Caco-2 (cell line): ENCODE results near the gene PLP2. TPM values are rescaled to one million over a fixed set of nuclear protein-coding genes. Genes with fewer than 3 reads are reported as not detected.
"Not testable (repeated sequence)": the region's sequence is repeated elsewhere in the genome, so short reads cannot be mapped to it uniquely, and the experiment has no call there.

Experiments used
- BruUV-seq: library from RNA; stranded (reverse); fragments of 400-500 nt; replicated peaks from 2 replicates; lab custom pipeline; 2021; lab: Mats Ljungman, UMichigan
- CTCF ChIA-PET: fragments of 300-600 bp; sonication (Branson Sonifier 250); formaldehyde crosslinking; loops from one replicate; lab custom pipeline; 2022; ENCODE audit warnings: antibody characterized with exemption; lab: Charles Lee
- POLR2A ChIA-PET: fragments of 300-600 bp; sonication (Branson Sonifier 250); formaldehyde crosslinking; loops from one replicate; lab custom pipeline; 2022; ENCODE audit warnings: antibody characterized with exemption; lab: Charles Lee
- DNase-seq, 2 experiments: peaks; one replicate each; pipeline versions ENCODE4 v3.0.0 to v3.0.0-alpha.2; 2020 to 2022
- H3K27me3 ChIP-seq: replicated peaks from 2 replicates; pipeline ENCODE4 v1.6.0; 2011; ENCODE audit warnings: low read length; ENCODE audit not compliant: control insufficient read depth, insufficient read depth
- H3K36me3 ChIP-seq: 2 replicates; pipeline ENCODE4 v1.5.1; 2011; ENCODE audit warnings: low read length; ENCODE audit not compliant: control insufficient read depth, insufficient read depth
- H3K4me1 ChIP-seq: fragments of 250-450 bp; sonication (Bioruptor Pico); 2 replicates; pipeline ENCODE4 v1.5.1; 2020; ENCODE audit warnings: mild to moderate bottlenecking
- H3K4me3 ChIP-seq: 2 replicates; pipeline ENCODE4 v1.5.1; 2011; ENCODE audit warnings: low read depth, mild to moderate bottlenecking, control low read depth, low read length
- H3K9me3 ChIP-seq: fragments of 250-450 bp; sonication (Bioruptor Pico); 2 replicates; pipeline ENCODE4 v1.5.1; 2020; ENCODE audit warnings: mild to moderate bottlenecking, moderate library complexity
- H3K27ac Mint-ChIP-seq: one replicate; pipeline ENCODE4 v1.8.0; 2022; ENCODE audit warnings: mixed read lengths; ENCODE audit not compliant: unreplicated experiment
- H3K27me3 Mint-ChIP-seq: one replicate; pipeline ENCODE4 v1.8.0; 2022; ENCODE audit warnings: mixed read lengths; ENCODE audit not compliant: insufficient read depth, unreplicated experiment
- H3K36me3 Mint-ChIP-seq: one replicate; pipeline ENCODE4 v1.8.0; 2022; ENCODE audit warnings: mild to moderate bottlenecking, mixed read lengths; ENCODE audit not compliant: insufficient read depth, unreplicated experiment
- H3K4me1 Mint-ChIP-seq: one replicate; pipeline ENCODE4 v1.8.0; 2022; ENCODE audit warnings: low read depth, mixed read lengths; ENCODE audit not compliant: unreplicated experiment
- H3K4me3 Mint-ChIP-seq: one replicate; pipeline ENCODE4 v1.8.0; 2022; ENCODE audit warnings: mild to moderate bottlenecking, moderate library complexity, mixed read lengths; ENCODE audit not compliant: unreplicated experiment
- H3K9me3 Mint-ChIP-seq: one replicate; pipeline ENCODE4 v1.8.0; 2022; ENCODE audit warnings: mixed read lengths; ENCODE audit not compliant: unreplicated experiment
- CTCF ChIP-seq, 2 experiments: fragments of 200-600 bp in 1 of 2; IDR thresholded peaks; 1 replicate in 1 of 2; 2 replicates in 1 of 2; pipeline versions ENCODE4 v1.5.1 to v1.8.0; 2011 to 2022; ENCODE audit warnings: antibody characterized with exemption in 1 of 2, control low read depth in 1 of 2, inconsistent platforms in 1 of 2, low read depth in 1 of 2, low read length in 1 of 2, mild to moderate bottlenecking in 1 of 2, moderate library complexity in 1 of 2; ENCODE audit not compliant: insufficient read depth in 1 of 2, severe bottlenecking in 1 of 2, unreplicated experiment in 1 of 2
- intact Hi-C: fragments of 100-400 bp; cut with micrococcal nuclease; formaldehyde crosslinking; loops from one replicate; pipeline ENCODE4 v1.10.0; 2022; ENCODE audit not compliant: unreplicated experiment
- total RNA-seq: library from RNA; stranded (reverse); gene quantifications from 2 replicates; pipeline ENCODE4 v1.2.3, GENCODE V29; 2022

The PLP2 gene
- total RNA-seq, 1 experiment from 2014 or later = 54.2 TPM

DNA sequence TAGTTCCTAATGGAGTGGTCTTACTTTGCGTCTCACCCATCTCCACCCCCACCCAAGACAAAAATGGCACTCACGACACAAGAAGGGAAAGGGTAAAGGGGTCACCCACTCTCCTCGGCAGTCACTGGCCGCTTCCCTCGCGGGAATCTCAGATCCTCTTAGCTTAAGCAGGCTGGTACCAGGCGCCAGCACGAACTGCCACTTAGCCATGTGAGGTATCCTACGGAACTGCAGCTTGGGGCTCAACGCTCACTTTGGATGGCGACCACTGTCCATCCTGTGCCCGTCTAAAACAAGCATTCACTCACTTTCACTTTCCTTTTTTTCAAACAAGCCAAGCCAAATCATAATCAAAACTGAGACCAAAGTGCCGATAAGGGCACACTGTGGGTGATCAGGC is 23.8 kb upstream of the PLP2 start:
- no peaks in the 10 kb centered on the region for H3K9me3 Mint-ChIP-seq
- no peak for TF ChIP-seq CTCF (IDR thresholded peaks at IDR 0.05; ENCODE audit: insufficient read depth in 1 of 2, low read depth in 1 of 2, low read length in 1 of 2, severe bottlenecking in 1 of 2, unreplicated experiment in 1 of 2)
- no peaks in the 10 kb centered on the region for H3K36me3 ChIP-seq

DNA sequence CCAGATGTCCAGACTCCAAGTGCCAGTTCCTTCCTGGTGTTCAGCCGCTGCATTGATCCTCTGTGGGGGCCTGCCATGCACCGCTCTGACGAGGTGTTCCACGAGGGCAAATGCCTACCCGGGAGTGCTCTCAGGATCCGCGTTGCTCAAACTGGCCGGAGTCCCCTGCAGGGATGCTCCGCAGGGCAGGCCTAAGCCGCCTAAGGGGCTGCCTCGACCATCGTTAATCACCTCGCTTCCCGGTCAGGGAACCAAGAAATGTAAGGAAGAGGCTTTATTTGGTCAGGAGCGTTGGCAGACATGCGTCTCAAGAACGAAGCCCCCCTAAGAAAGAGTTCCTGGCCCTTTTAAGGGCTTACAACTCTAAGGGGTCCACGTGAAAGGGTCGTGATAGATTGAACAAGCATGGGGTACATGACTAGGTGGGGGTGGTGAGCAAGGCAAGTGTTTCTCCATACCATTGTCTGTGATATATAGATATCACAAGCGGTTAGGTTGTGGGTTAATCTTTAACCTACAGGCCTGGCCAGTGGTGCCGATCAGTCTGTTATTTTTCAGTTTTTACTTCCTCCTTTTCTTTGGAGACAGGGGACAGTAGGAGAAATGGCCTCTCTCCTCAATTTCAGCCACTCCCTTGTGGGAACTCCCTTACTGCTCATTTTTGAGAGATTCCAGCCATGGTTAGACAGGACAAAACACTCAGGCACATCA is 23.2 kb upstream of the PLP2 start:
- H3K4me3 Mint-ChIP-seq, H3K27me3 Mint-ChIP-seq, H3K27me3 ChIP-seq, POLR2A ChIA-PET, H3K4me1 Mint-ChIP-seq, H3K4me3 ChIP-seq, H3K36me3 ChIP-seq, H3K9me3 ChIP-seq, CTCF ChIA-PET, H3K9me3 Mint-ChIP-seq, BruUV-seq, H3K36me3 Mint-ChIP-seq, intact Hi-C loops: not testable (repeated sequence)
- peak overlapping the region; percentile 64 for H3K27ac Mint-ChIP-seq
- DNase-seq = peak in 1 of 2 experiments; percentile 9
- peaks cover 10% of the 10 kb centered on the region; the same call in 1 of the 2 replicates for H3K4me1 ChIP-seq

More for the DNA sequence above, 23.8 kb upstream of the PLP2 start:
- Mint-ChIP-seq H3K4me3 (no peak overlapping the region), H3K27me3 (no peaks in the 10 kb centered on the region), H3K27ac (no peak overlapping the region), H3K4me1 (no peaks in the 10 kb centered on the region), H3K36me3 (peaks cover 4% of the 10 kb centered on the region)
- ChIA-PET CTCF (no interaction called here), POLR2A (no interaction called here)
- Histone ChIP-seq H3K4me1 (peaks cover 10% of the 10 kb centered on the region; the same call in 1 of the 2 replicates), H3K27me3 (no peaks in the 10 kb centered on the region), H3K9me3 (no peaks in the 10 kb centered on the region), H3K4me3 (no peak overlapping the region)
- DNase-seq = no peak
- BruUV-seq = no TSS peak
- intact Hi-C loops = no loop called here

GRCh38 chrX:49149291-49149690 is 22.4 kb upstream of the PLP2 start:
- H3K27me3 Mint-ChIP-seq, H3K4me1 Mint-ChIP-seq, BruUV-seq, H3K27me3 ChIP-seq, H3K36me3 ChIP-seq, POLR2A ChIA-PET, H3K27ac Mint-ChIP-seq, CTCF ChIA-PET, H3K9me3 Mint-ChIP-seq, H3K4me3 ChIP-seq, DNase-seq, H3K36me3 Mint-ChIP-seq, intact Hi-C loops, H3K9me3 ChIP-seq, H3K4me3 Mint-ChIP-seq: not testable (repeated sequence)
- peaks cover 10% of the 10 kb centered on the region; the same call in 1 of the 2 replicates for H3K4me1 ChIP-seq

DNA sequence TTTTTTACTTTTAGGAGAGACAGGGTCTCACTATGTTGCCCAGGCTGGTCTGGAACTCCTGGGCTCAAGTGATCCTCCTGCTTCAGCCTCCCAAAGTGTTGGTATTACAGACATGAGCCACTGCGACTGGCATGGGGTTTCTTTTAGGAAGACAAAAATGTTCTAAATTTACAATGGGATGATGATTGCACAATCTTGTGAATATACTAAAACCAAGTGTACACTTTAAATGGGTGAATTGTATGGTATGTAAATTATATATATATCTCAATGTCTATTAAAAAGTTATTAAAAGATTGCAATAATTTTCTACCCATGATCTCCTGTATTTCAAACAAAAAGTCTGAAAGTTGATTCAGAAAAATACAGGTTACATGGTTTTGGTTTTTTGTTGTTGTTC is 18.2 kb upstream of the PLP2 start:
- CTCF ChIA-PET = no interaction called here
- no peaks in the 10 kb centered on the region for H3K4me1 Mint-ChIP-seq
- no peaks in the 10 kb centered on the region for H3K27me3 Mint-ChIP-seq
- POLR2A ChIA-PET = no interaction called here
- no peak overlapping the region for H3K27ac Mint-ChIP-seq
- H3K36me3 Mint-ChIP-seq = no peaks in the 10 kb centered on the region
- DNase-seq = no peak
- intact Hi-C loops = no loop called here
- no peak overlapping the region for H3K4me3 Mint-ChIP-seq
- no peaks in the 10 kb centered on the region for H3K9me3 Mint-ChIP-seq
- no peaks in the 10 kb centered on the region for H3K27me3 ChIP-seq
- H3K36me3 ChIP-seq = no peaks in the 10 kb centered on the region
- no peak for TF ChIP-seq CTCF (IDR thresholded peaks at IDR 0.05; ENCODE audit: insufficient read depth in 1 of 2, low read depth in 1 of 2, low read length in 1 of 2, severe bottlenecking in 1 of 2, unreplicated experiment in 1 of 2)
- no peaks in the 10 kb centered on the region for H3K9me3 ChIP-seq
- BruUV-seq = no TSS peak
- H3K4me3 ChIP-seq = no peak overlapping the region
- H3K4me1 ChIP-seq = peaks cover 8% of the 10 kb centered on the region; the same call in 1 of the 2 replicates
